HG02588 (cell line): Measurements from ENCODE around the gene PPP4R3B.
A peak's percentile ranks its signal among the peaks of the same experiment; 100 is the strongest.

Source experiments
- ATAC-seq: cut with Tn5 transposase; IDR thresholded peaks from one replicate; pipeline ENCODE4 v1.9.1; 2021; ENCODE audit warnings: mild to moderate bottlenecking, moderate library complexity; ENCODE audit not compliant: unreplicated experiment

PPP4R3B gene

GRCh38 chr2:55617175-55618024, at the start of gene PPP4R3B:
Gene PPP4R3B, minus strand, starts transcription at chr2:55617622. Its CDS starts 337 bp downstream, at chr2:55617285.
- ATAC-seq = peak; percentile 80

- no peak for ATAC-seq
These were observed 35.8 kb upstream of the PPP4R3B start for GRCh38 chr2:55653255-55653654.

GRCh38 chr2:55649211-55649610, 31.8 kb upstream of the PPP4R3B start:
- no peak for ATAC-seq

GRCh38 chr2:55636831-55637230, 19.4 kb upstream of the PPP4R3B start:
- no peak for ATAC-seq

- ATAC-seq = no peak
These were observed 11.5 kb upstream of the PPP4R3B start for GRCh38 chr2:55628931-55629330.

DNA sequence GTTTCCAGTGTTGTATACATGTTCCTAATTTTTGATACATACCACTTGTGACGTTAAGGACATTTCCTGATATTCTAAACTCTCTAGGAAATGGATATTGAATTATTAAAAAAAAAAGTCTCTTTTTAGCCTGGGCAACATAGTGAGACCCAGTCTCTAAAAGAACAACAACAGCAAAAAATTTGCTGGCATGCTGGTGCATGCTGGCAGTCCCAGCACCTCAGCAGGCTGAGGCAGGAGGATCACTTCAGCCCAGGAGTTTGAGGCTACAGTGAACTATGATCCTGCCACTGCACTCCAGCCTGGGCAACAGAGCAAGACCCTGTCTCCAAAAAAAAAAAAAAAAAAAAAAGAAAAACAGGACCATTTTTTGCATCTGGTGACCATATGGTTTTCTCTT, 10.5 kb upstream of the PPP4R3B start:
- ATAC-seq = no peak

DNA sequence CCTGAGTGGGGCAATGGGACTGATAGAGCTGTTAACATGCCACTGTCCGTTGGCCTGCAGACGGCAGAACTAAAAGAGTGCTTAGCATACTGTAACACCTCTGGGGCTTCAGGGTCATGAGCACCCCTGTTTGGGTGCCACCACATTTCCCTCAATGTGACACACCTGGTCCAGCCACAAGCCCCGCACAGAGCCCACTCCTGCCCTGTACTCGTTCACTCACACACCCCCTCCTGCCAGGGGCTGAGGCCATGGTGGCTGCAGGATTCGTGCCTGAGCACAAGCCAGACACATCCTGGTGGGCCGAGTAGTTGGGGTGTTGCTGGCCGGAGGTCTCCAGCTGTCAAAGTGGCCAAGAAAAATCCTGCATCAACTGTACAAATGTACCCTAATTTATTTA, 4.4 kb upstream of the PPP4R3B start:
- ATAC-seq = no peak

DNA sequence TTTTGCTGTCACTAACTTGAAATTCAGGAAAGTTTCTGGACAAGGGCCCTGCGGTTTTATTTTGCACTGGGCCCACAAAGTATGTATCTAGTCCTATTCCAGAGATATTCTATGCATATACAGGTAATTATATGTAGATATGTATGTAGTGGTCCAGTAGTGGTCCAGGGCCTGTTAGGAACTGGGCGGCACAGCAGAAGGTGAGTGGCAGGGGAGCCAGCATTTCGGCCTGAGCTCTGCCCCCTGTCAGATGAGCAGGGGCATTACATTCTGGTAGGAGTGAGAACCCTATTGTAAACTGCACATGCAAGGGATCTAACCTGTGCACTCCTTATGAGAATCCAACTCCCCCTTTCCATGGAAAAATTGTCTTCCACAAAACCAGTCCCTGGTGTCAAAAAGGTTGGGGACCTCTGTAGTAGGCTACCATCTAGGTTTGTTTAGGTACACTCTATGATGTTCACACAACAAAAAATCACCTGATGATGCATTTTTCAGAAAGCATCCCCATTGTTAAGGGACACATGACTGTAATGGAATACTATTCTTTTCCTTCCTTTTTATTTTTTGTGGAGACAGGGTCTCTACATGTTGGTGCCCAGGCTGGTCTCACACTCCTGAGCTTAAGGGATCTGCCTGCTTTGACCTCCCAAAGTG, 2.8 kb upstream of the PPP4R3B start:
- ATAC-seq = no peak

- ATAC-seq = peak; percentile 35
These were observed 1.0 kb upstream of the PPP4R3B start for GRCh38 chr2:55618275-55619055.

- ATAC-seq = no peak
These were observed 528 bp upstream of the PPP4R3B start for GRCh38 chr2:55618025-55618274.

DNA sequence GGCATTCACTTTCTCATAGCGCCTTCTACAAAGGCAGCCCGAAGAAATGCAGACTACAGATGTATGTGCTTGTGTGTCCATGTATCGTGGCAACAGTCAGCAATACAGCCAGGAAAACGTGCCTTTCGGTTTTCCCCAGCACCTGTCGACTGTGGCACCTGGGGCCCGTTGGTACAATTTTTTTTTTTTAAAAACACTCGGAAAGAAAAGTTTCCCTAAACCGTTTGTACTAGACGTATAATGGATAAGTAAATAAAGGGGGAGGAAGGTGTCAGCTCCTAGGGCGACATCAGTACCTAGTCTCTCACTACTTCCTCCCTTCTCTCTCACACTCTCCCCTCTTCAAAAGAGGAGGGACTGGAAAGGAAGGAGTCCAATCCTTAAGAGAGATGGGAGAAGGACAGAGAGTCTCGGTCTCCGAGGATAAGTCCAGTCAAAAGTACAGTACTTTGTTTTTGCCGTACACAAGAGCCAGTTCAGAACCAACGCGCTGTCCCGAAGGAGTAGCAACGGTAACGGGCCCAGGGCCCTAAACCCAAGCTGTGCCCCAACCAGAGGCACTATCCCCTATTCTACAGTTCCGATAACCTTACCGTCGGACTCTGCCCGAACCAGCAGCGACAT, 759 bp downstream of the PPP4R3B start:
- ATAC-seq = peak; percentile 12

DNA sequence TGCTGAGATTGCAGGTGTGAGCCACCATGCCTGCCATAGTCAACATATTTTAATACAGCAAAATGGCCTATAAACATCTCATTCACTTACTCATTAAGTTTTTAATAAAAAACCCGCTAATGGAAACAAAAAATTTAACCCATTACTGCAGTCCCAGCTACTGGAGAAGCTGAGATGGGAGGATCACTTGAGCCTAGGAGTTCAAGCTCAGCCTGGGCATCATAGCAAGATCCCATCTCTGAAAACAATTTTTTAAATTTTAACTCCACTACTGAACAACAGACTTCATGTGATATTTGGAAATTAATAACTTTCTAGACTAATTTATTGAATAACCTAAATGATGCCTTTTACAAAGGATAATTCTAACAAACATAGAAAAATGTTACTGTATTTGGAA, 5.4 kb downstream of the PPP4R3B start:
- no peak for ATAC-seq

DNA sequence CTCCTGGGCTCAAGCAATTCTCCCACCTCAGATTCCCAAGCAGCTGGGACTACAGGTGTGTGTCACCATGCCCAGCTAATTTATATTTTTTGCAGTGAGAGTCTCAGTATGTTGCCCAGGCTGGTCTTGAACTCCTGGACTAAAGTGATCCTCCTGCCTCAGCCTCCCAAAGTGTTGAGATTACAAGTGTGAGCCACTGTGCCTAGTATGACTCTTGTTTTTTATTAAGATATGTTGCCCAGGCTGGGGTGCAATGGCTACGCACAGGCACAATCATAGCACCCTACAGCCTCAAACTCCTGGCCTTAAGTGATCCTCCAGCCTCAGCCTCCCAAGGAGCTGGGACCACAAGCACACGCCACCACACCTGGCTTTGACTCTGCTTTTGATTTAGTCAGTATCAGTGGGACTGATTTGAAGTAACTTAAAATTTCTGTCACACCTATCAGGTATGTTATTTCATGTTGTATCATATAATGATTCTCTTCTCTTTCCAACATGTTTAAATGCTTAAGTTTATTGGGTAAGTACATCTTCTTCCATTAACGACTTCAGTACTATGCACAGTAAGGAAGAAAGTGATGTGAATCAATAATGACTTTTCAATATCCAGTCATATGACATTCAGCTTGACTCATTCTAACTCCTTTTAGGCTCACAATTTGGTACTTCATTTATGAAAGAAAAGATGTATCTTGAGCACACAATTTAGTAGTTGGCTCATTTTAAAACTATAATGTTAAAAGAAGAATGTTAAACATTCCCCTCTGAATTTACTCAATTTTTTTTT, 6.3 kb downstream of the PPP4R3B start:
- no peak for ATAC-seq

- no peak for ATAC-seq
These were observed 7.4 kb downstream of the PPP4R3B start for GRCh38 chr2:55609938-55610578.

DNA sequence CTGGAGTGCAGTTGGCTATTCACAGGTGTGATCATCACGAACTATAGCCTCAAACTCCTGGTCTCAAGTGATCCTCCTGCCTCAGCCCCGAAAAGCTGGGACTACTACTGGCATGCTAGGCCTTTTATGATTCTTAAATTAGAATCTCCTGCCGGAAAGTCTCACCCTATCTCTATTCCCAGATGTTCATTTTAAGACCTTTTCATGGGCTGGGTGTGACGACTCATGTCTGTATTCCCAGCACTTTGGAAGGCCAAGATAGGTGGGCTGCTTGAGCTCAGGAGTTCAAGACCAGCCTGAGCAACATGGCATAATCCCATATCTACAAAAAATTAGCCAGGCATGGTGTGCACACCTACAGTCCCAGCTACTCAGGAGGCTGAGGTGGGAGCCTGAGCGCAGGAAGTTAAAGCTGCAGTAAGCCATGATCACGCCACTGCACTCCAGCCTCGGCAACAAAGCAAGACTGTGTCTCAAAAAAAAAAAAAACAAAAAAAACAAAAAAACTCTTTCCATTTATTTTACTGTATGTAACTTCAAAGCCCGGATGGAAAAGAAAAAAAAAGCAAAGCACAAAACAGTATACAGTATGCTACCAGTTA, 8.1 kb downstream of the PPP4R3B start:
- no peak for ATAC-seq

GRCh38 chr2:55607717-55608116, 9.7 kb downstream of the PPP4R3B start:
- ATAC-seq = no peak

GRCh38 chr2:55604027-55604565, 13.3 kb downstream of the PPP4R3B start:
- ATAC-seq = no peak

DNA sequence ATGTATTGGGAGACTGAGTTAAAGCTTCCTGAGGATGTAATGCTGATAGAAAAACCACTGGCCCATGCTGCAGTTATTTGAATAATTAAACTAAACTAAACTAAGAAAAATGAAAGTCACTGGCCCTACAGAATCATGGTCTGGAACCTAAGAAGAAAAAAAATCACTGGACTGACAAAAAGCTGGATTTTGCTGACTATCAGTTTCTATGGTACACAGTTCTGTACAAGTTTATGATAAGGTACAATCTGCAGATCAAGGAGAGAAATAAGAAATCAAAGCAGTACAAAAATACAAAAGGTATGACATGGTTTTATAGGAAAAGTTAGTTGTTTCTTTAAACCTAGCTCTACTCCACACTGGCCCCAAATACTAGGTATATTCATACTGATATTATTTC, 15.6 kb downstream of the PPP4R3B start:
- no peak for ATAC-seq

DNA sequence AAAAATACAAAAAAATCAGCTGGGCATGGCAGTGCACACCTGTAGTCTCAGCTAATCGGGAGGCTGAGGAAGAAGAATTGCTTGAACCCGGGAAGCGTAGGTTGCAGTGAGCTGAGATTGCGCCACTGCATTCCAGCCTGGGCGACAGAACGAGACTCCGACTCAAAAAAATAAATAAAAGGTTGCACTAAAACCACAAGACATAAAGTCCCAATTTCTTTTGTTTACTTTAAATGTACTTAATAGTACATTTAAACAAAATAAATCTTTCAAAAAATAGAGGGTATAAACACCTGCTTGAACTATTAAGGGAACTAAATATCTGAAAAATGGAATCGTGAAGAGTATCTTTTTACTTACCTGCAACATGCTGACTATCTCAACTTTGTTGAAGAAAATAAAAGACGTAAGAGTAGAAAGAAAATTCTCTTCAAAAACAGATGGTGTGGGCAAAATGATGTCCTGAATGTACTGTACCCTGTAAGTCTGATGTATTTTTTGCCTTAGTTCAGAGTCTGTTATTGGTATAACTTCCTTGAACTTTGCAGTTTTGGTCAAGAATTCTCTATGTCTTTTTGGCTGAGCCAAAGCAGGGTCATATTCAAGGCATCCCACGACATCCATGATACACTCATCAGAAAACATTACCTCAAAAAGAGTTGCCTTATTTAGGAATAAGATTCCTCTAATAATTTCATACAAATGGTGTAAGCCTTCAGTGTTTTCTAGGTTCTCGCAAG, 19.2 kb downstream of the PPP4R3B start:
- no peak for ATAC-seq
